Astrocyte (in vitro differentiated cells and primary cell): Measurements from ENCODE around the gene BRF1. TPM values are rescaled to one million over a fixed set of nuclear protein-coding genes. Genes with fewer than 3 reads are reported as not detected.

Source experiments
- DNase-seq: peaks from one replicate; pipeline ENCODE4 v3.0.0-alpha.2; 2010; ENCODE audit warnings: low read depth
- FAIRE-seq: peaks from 2 replicates; lab custom pipeline; 2011; peaks lifted over from hg19 to GRCh38; lab: Jason Lieb, UNC
- H2AFZ ChIP-seq: 2 replicates; pipeline ENCODE4 v1.6.0; 2012; ENCODE audit warnings: low read depth, low read length, inconsistent platforms
- H3K27ac ChIP-seq: 2 replicates; pipeline ENCODE4 v1.5.1; 2011; ENCODE audit warnings: low read depth, low read length, inconsistent platforms
- H3K27me3 ChIP-seq: 2 replicates; pipeline ENCODE4 v1.6.0; 2011; ENCODE audit warnings: low read length, inconsistent platforms; ENCODE audit not compliant: insufficient read depth
- H3K36me3 ChIP-seq: 2 replicates; pipeline ENCODE4 v1.5.1; 2011; ENCODE audit warnings: low read length, inconsistent platforms; ENCODE audit not compliant: insufficient read depth
- H3K4me1 ChIP-seq: 2 replicates; pipeline ENCODE4 v1.5.1; 2011; ENCODE audit warnings: low read length, inconsistent platforms; ENCODE audit not compliant: insufficient read depth
- H3K4me2 ChIP-seq: 2 replicates; pipeline ENCODE4 v1.6.0; 2012; ENCODE audit warnings: low read length, inconsistent platforms
- H3K4me3 ChIP-seq: 2 replicates; pipeline ENCODE4 v1.5.1; 2011; ENCODE audit warnings: low read depth, mild to moderate bottlenecking, low read length, inconsistent platforms; ENCODE audit not compliant: insufficient read depth
- H3K79me2 ChIP-seq: 2 replicates; pipeline ENCODE4 v1.6.0; 2012; ENCODE audit warnings: mild to moderate bottlenecking, low read length, inconsistent platforms; ENCODE audit not compliant: insufficient read depth
- H3K9ac ChIP-seq: 2 replicates; pipeline ENCODE4 v1.6.0; 2012; ENCODE audit warnings: mild to moderate bottlenecking, low read length, inconsistent platforms
- H3K9me3 ChIP-seq: 2 replicates; pipeline ENCODE4 v1.5.1; 2012; ENCODE audit warnings: low read depth, mild to moderate bottlenecking, low read length, inconsistent platforms; ENCODE audit not compliant: insufficient read depth
- H4K20me1 ChIP-seq: 2 replicates; pipeline ENCODE4 v1.6.0; 2012; ENCODE audit warnings: low read length, inconsistent platforms; ENCODE audit not compliant: insufficient read depth
- H3K27ac Mint-ChIP-seq: one replicate; pipeline ENCODE4 v1.8.0; 2021; ENCODE audit warnings: mild to moderate bottlenecking, mixed read lengths; ENCODE audit not compliant: unreplicated experiment
- H3K27me3 Mint-ChIP-seq: one replicate; pipeline ENCODE4 v1.8.0; 2021; ENCODE audit warnings: low read depth, mixed read lengths; ENCODE audit not compliant: unreplicated experiment
- H3K36me3 Mint-ChIP-seq: one replicate; pipeline ENCODE4 v1.8.0; 2021; ENCODE audit warnings: low read depth, mixed read lengths; ENCODE audit not compliant: unreplicated experiment
- H3K4me1 Mint-ChIP-seq: one replicate; pipeline ENCODE4 v1.8.0; 2021; ENCODE audit warnings: low read depth, mixed read lengths; ENCODE audit not compliant: unreplicated experiment
- H3K4me3 Mint-ChIP-seq: one replicate; pipeline ENCODE4 v1.8.0; 2021; ENCODE audit warnings: mild to moderate bottlenecking, moderate library complexity, mixed read lengths; ENCODE audit not compliant: unreplicated experiment
- H3K9me3 Mint-ChIP-seq: one replicate; pipeline ENCODE4 v1.8.0; 2021; ENCODE audit warnings: mild to moderate bottlenecking, mixed read lengths; ENCODE audit not compliant: unreplicated experiment
- CTCF ChIP-seq: IDR thresholded peaks from 2 replicates; pipeline ENCODE4 v1.5.1; 2011; ENCODE audit warnings: low read depth, mild to moderate bottlenecking, inconsistent platforms, low read length, moderate library complexity; ENCODE audit not compliant: insufficient read depth
- EZH2 ChIP-seq: IDR thresholded peaks from 2 replicates; pipeline ENCODE4 v1.6.1; 2012; ENCODE audit warnings: mild to moderate bottlenecking, low read length, inconsistent platforms; ENCODE audit not compliant: insufficient read depth
- total RNA-seq: library from RNA; stranded (reverse); gene quantifications from 2 replicates; pipeline ENCODE4 v1.2.1, GENCODE V29; 2021

The BRF1 gene
- total RNA-seq, 1 donor from 2014 or later, result 20.5 TPM

- FAIRE-seq, result no peak
- no peak overlapping the region for H3K4me3 Mint-ChIP-seq
Observed at GRCh38 chr14:105201925-105202513, 98.8 kb downstream of the BRF1 start.

GRCh38 chr14:105201156-105201924 lies 99.5 kb downstream of the BRF1 start:
- no peaks in the 10 kb centered on the region for H3K79me2 ChIP-seq
- no peak overlapping the region for H3K27ac Mint-ChIP-seq
- no peak overlapping the region for H3K4me2 ChIP-seq
- no peaks in the 10 kb centered on the region for H3K36me3 ChIP-seq
- no peaks in the 10 kb centered on the region for H3K36me3 Mint-ChIP-seq
- no peak overlapping the region for H3K27ac ChIP-seq
- peaks cover 7% of the 10 kb centered on the region for H3K4me1 ChIP-seq
- peaks cover 2% of the 10 kb centered on the region for H3K4me1 Mint-ChIP-seq
- peaks cover 2% of the 10 kb centered on the region for H3K27me3 ChIP-seq
- no peak overlapping the region for H3K4me3 Mint-ChIP-seq
- no peak for FAIRE-seq
- DNase-seq, result no peak
- H3K9me3 Mint-ChIP-seq, result no peaks in the 10 kb centered on the region
- H3K4me3 ChIP-seq, result no peak overlapping the region
- H2AFZ ChIP-seq, result no peak overlapping the region
- H3K9ac ChIP-seq, result no peak overlapping the region
- no peak for TF ChIP-seq EZH2
- no peak for TF ChIP-seq CTCF
- no peaks in the 10 kb centered on the region for H3K9me3 ChIP-seq
- peaks cover 23% of the 10 kb centered on the region for H3K27me3 Mint-ChIP-seq
- H4K20me1 ChIP-seq, result no peaks in the 10 kb centered on the region

More at GRCh38 chr14:105201925-105202513, 98.8 kb downstream of the BRF1 start:
- Histone ChIP-seq H3K4me1 (peaks cover 4% of the 10 kb centered on the region), H3K27ac (no peak overlapping the region), H3K4me3 (no peak overlapping the region), H2AFZ (no peak overlapping the region), H3K27me3 (peaks cover 2% of the 10 kb centered on the region), H4K20me1 (no peaks in the 10 kb centered on the region), H3K4me2 (no peak overlapping the region), H3K79me2 (no peaks in the 10 kb centered on the region), H3K9me3 (no peaks in the 10 kb centered on the region), H3K36me3 (no peaks in the 10 kb centered on the region), H3K9ac (no peak overlapping the region)
- TF ChIP-seq EZH2 (no peak), CTCF (no peak)
- Mint-ChIP-seq H3K27ac (no peak overlapping the region), H3K27me3 (peaks cover 23% of the 10 kb centered on the region), H3K36me3 (no peaks in the 10 kb centered on the region), H3K4me1 (peaks cover 2% of the 10 kb centered on the region), H3K9me3 (no peaks in the 10 kb centered on the region)
- DNase-seq, result no peak

- Histone ChIP-seq H2AFZ (no peak overlapping the region), H3K27me3 (peaks cover 5% of the 10 kb centered on the region), H3K27ac (no peak overlapping the region), H3K9ac (no peak overlapping the region), H3K4me1 (peaks cover 11% of the 10 kb centered on the region), H3K4me2 (no peak overlapping the region), H3K36me3 (no peaks in the 10 kb centered on the region), H4K20me1 (no peaks in the 10 kb centered on the region), H3K4me3 (no peak overlapping the region), H3K79me2 (no peaks in the 10 kb centered on the region), H3K9me3 (no peaks in the 10 kb centered on the region)
- H3K4me1 Mint-ChIP-seq, result peaks cover 2% of the 10 kb centered on the region
- DNase-seq (no peak), FAIRE-seq (no peak)
- H3K27me3 Mint-ChIP-seq, result peaks cover 24% of the 10 kb centered on the region
- TF ChIP-seq EZH2 (no peak), CTCF (no peak)
- no peak overlapping the region for H3K27ac Mint-ChIP-seq
- no peaks in the 10 kb centered on the region for H3K36me3 Mint-ChIP-seq
- no peaks in the 10 kb centered on the region for H3K9me3 Mint-ChIP-seq
- H3K4me3 Mint-ChIP-seq, result no peak overlapping the region
Observed at GRCh38 chr14:105200641-105201040, 100.2 kb downstream of the BRF1 start.
